HG03469 (cell line): Measurements from ENCODE around the gene AVPR2.

Experiments used
- ATAC-seq: cut with Tn5 transposase; IDR thresholded peaks from one replicate; pipeline ENCODE4 v1.9.1; 2021; ENCODE audit warnings: mild to moderate bottlenecking, moderate library complexity, moderate number of reproducible peaks; ENCODE audit not compliant: unreplicated experiment

Gene AVPR2

DNA sequence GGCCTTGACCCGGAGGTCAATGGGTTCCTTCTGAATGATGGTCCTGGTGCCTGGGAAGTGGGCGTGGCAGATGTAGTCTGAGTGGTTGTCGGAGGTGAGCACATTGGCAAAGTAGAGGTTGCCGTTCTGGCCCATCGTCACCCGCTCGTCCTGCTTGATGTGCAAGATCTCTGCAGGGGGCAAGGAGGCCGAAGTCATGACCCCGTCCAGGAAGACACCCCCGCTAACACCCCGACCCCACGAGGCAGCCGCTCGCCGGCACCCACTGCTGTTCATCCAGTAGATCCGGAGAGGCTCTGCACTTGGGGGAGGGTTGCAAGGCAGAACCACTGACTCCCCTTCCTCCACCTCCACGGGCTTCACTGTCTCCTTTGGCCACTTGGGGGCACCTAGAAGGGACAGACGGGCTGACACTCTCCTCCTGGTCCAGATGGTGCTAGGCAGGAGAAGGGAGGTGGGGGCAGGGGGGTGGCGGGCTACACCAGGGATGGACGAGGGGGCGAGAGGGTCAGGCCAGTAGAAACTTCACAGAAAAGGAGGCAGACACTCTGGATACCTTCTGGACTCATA is 33.6 kb upstream of the AVPR2 start:
- ATAC-seq = no peak

DNA sequence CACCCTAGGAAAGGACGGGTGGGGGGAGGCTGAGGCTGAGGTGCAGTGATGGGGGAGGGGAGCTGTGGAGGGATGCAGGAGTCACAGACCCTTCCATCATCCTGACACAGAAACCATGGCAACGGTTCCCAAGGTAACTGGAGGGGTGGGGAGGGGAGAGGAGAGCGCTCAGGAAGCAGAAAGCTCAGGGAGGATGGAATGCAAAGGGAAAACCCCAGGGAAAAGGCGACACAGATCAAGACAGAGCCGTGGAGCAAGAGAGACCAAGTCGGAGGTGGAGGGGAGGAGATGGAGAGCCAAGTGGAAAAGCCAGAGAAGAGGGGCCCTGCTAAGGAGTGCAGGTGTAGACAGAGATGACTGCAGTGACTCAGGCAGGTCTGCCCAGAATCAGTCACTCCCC is 33.0 kb upstream of the AVPR2 start:
- ATAC-seq = no peak

DNA sequence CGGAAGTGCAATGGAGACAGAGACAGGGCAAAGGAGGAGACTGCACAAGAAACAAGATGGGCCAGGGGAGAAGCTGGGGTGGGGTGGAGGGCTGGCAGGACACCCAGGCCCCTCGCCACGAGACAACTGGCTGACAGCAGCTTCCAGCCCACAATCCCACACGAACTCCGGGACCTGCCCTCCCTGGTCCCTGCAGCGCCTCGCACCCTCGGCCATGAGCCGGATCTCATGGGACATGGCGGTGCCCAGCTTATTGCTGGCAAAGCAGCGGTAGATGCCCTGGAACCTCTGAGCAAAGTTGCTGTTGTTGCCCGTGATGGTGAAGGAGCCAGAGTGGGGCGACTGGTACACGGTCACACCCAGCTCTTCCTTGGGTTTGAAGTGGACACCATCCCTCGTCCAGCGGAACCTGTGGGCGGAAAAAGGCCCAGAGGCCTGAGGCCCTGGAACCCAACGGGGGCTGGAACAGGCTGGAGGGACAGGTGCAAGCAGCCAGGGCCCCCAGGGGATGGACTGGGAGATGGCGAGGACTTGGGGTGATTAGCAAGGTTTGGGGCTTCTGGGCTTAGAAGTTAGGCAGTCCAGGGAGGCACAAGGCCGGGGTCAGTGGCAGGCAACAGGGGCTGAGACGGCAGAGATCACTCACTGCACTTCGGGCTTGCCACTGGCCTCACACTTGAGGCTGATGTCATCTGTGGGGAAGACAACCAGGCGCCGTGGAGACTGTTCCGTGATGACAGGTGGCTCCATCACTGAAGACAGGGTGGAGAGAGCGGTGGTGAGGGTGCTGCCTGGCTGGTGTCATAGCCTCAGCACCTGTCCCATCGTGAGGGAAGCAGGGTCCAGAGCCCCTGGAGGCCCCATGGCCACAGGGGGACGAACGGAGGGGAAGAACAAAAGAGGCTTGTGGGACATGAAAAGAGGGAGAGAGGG is 32.3 kb upstream of the AVPR2 start:
- ATAC-seq = no peak

DNA sequence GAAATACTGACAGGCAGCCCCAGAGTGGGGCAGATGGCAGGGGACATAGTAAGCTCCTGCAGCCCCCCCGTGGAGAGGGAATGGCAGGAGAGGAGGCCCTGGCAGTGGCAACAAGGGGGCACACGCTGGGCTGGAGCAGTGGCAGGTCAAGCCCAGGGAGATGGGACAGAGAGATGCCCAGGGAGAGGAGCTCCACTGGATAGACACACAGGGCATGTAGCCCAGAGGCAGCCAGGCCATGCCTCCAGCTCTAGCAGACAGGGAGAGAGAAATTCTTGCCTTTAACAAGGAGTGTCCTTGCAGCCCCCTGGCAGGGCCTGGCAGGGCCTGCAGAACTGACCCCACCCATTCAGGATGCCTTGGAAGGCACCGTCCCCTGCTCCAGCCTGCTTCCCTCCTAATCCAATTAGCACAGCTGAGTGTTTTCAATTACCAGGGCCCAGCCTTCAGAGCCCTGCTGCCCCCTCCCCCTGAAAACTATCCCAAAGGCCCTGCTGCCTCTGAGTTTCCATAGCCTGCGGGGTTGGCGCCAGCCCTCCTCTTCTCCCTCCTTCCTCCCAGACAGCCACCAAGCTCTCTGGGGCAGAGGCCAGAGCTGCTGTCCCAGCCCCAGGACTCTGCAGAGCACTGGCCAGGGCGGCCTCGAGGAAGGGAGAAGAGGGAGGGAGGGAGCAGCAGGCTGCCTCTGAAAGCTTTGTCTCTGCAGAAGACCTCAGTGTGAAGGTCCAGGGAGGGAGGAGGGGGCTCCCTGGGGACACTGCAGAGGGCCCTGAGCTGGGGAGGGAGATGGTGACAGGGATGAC is 31.0 kb upstream of the AVPR2 start:
- no peak for ATAC-seq

DNA sequence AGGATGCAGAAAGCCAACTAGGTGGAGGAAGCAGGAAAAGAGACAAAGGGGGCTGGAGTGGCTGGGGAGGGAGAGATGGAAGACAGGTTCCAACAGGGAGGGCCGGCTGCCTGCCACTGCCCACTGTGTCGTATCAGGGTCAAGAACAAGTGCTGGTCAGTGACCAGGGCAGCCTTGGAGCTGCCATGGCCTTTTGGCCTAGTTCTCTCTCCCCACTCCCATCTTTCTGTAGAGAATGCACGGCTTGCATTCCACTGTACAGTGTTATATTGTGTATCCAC is 30.4 kb upstream of the AVPR2 start:
- ATAC-seq = no peak

DNA sequence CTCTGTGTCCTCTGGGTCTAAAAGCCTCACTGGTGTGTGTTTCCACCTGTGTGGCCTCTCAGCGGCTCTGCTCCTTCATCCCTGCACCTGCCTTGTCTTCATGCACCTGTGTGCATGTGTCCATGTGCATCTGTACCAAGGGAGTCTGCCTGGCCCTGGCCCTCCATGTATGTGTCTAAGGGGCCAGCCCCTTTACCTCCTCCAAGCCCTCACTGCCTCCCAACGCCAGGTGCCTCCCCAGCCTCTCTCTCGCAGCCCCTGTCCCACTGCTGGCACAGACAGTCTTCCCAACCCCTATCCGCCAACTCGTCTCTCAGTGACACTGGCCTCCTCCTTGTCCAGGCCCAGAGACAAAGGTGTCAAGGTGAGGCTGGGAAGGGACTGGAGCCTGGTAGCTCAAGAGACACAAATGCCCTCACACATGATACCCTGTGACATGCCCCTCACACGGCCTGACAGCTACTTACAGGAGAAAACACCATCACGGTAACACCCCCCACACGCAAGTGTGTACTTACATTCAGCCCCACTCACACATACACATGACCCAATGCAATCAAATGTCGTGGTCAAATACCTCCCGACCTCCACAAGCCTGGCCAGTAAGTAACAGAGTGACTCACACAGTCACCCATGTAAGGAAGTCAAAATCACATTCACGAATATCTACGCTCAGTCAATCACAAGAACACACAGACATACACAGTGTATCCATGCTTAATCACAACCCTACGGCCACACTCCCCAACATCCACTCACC is 29.9 kb upstream of the AVPR2 start:
- ATAC-seq = no peak

DNA sequence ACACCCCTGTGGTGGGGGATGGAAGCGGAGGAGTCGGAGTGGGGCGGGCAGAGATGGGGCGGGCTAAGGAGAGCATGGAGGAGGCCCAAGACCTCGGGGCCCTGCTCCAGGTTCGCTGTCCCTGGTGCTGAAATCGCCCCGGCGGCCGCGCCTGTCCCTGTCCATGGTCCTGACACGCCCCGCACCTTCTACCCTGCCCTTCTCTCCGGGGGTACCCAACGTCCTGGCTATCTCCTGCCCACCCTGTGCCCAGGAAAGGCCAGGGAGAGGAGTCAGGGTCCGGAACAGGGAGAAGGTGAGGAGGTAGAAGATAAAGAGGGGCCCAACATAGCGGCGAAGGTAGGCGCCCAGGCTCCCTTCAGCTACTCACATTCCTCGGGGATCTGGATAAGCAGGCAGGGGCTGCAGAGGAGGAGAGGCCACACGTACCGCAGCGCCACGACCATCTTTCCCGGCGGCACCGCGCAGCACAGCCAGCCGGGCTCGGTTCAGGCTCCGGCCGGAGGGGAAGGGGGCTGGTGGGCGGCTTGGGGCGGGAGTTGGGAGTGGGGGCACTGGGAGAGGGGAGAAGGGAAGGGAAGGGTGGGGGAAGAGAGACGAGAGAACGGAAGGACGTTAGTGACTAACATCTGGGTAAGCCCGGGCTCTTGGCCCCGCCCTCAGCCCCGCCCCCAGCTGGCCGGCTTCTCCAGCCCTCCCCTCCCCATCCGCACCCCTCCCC is 28.9 kb upstream of the AVPR2 start:
- no peak for ATAC-seq

DNA sequence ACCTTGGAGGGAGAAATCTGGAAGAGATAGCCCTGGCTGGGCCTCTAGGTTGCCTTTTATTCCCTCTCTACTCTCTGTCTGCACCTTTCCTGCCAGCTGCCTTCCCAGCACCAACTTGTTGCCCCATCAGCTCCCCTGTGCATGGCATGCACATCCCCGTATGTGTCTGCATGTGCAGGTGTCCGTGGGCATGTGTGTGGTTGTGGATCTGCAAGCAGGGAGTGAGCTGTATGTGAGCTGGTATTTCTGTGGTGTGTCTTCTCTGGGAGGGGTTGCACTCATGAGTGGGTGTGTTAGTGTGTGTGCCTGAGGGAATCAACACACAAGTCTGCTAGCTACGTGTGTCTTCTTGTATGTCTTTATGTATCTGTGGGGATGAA is 28.4 kb upstream of the AVPR2 start:
- ATAC-seq = no peak

DNA sequence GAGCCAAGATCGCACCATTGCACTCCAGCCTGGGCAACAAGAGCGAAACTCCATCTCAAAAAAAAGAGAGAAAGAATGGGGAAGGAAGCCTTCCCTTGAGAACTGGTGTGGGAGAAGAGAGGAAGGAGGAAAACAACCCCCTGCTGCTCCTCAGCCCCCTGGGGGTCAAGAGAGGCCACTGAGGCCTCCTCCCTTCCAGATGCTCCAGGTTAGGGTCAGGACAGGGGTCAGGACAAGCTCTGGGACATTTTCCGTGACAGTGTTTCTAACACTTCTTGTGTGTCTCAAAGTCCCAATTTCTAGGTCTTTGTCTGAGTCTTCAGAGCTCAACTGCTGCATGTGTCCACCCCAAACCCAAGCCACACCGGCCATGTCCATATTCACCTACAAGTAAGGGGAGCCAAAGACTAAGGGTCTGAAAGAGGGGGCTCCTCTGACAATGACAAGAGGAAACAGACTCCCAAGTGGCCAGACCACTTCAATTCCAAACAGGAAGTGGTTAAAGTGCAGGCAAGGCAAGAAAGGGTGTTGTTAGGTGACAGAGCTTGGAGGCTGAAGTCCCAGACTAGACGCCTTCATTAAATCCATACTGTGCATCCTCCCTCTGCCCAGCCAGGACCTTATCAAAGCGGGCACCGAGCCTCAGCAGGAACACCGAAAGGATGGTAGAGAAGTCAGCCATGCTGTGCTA is 26.8 kb upstream of the AVPR2 start:
- ATAC-seq = no peak

DNA sequence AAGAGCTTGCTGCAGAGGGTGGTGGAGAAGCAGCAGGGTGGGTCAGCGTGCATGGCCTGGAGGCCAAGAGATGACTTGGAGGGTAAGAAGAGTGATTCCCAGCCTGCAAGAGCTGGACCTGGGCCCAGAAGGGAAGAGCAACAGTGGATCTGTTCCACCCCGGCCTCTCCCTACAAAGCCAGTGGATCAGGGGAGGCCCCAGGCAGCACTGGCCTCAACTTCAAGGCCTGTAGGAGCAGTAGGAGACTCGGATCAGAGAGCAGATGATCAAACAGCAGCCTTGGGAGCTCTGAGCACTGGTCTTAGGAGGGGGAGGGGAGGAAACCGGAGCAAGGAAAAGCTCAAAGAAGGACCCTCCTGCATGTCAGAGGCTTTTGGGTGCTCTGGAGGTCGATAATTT is 26.1 kb upstream of the AVPR2 start:
- no peak for ATAC-seq

DNA sequence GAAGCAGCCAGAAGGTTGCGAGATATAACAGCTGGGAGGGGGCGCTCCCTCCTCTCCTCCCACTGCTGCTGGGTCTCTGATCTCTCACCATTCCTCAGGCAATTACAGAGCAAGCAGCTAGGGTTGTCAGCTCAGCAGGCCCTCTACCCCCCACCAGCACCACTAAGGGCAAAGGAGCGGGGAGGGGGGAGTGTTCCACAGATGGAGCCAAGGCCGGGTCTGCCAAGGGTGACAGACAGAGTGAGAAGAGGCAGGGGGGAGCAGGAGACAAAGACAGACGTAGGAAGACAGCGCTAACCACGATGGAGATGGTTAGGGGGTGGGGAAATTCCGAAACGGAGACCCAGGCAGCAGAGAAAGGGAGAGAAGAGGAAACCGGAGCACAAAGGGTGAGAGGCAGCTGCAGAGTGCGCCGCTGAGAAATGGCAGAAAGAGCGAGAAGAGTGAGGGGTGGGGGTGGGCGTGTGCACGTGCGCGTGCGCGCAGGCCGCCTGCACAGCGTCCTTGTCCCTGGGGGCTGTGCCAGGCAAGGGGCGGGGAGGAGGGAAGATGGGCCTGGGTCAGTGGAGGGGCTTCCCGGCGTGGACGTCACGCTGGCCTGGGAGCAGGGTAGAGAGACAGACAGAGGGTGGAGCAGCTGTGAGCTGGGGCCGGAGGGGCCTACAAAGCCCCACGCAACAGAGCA is 25.4 kb upstream of the AVPR2 start:
- no peak for ATAC-seq

DNA sequence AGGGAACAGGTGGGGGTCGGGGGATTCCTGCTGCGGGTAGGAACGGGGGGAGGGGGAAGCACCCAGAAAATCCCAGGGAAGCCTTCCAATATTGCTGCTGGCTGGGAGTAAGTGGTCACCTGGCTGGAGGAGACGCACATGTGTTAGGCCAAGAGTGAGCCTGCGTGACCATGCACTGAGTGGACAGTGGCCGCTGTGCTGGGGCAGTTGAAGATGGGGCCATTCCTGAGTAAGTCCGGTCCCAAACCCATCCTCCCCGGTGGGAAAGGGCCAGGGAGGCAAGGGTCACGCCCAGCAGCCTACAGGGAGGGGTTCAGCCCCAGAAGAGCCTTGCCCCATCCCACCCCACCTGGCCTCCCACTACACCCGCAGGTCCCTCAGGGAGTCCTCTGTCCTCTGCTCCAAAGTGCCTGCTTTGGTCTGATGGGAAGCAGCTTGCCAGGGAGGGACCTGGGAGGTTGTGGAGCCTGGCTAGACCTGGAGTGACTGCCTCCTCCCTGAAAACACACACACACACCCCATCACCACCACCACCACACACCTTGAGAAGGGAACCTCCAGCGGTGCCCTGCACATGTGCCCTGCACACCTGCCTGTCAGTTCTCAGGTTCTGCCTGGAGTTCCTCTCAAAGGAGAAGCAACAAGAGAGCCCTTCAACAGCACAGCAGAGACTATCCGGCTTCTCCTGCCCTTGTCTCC is 24.6 kb upstream of the AVPR2 start:
- ATAC-seq = no peak

DNA sequence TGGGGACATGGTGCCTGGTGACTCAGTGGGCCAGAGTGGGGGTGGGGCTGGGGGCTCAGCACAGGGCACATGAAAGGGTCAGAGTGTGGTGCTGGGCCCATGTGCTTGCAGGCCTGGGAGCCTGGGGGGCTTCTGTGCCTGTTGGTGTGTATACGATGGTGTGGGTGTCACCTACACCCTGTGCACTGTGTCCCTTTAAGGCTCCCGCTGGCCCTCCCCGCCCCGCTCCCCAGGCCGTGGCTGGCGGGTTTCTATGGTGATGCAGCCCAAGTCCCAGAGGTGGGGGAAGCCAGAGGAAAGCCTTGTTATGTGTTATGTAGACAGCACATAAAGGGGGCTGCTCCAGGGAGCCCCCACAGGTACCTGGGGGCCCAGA is 24.0 kb upstream of the AVPR2 start:
- no peak for ATAC-seq

DNA sequence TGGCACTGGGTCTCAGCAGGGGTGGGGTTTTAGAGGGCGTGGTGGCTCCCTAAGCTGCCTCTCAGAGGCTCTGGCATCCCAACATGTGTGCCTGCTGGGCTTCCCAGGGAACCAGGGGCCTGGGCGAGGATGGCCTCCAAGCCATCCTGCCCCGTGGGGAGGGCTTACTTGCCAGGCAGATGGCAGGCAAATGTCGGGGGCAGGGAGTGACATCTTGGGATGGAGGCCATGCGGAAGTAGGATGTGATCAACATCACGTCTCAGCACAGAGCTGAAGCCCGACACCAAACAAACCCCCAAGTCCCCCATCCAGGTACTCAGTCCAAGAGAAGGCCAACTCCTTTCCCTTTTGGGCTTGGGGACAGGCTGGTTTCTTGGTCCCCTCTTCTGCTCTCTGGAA is 23.2 kb upstream of the AVPR2 start:
- ATAC-seq = no peak

DNA sequence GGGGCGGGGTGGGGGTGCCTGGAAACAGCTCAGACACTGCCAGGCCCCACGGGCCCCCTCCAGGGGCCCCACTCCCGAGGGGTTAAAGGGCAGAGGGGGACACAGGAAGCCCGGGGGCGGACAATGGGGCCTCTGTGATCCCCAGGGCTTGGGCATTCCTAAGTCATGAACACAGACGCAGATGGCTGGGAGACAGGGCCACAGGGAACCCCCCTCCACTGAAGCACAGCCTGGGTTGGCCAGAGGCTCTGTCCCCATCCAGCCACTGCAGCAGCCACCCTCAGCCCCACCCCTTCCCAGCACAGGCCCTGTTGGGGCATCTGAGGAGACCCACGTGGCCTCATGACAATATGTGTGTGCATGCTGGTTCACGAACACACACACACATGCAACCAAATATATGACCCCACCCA is 22.4 kb upstream of the AVPR2 start:
- no peak for ATAC-seq

DNA sequence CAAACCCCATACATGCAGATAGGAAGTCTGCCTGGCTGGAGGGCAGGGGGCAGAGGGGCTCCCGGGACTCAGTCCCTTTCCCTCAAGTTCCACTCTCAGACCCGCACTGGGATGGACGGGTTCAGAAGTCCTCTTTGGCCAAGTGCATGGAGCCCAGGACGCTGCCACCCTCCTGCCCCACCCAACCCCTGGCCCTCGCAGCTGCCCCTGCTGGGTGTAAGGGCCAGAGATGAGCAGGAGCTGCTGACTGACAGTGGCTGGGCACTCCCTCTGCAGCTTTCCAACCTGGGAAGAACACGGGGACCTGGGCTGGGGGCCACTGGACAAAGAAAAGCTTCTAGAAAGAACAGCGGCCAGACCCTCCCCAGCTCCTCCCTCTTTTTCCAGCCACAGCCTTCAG is 21.9 kb upstream of the AVPR2 start:
- ATAC-seq = no peak

DNA sequence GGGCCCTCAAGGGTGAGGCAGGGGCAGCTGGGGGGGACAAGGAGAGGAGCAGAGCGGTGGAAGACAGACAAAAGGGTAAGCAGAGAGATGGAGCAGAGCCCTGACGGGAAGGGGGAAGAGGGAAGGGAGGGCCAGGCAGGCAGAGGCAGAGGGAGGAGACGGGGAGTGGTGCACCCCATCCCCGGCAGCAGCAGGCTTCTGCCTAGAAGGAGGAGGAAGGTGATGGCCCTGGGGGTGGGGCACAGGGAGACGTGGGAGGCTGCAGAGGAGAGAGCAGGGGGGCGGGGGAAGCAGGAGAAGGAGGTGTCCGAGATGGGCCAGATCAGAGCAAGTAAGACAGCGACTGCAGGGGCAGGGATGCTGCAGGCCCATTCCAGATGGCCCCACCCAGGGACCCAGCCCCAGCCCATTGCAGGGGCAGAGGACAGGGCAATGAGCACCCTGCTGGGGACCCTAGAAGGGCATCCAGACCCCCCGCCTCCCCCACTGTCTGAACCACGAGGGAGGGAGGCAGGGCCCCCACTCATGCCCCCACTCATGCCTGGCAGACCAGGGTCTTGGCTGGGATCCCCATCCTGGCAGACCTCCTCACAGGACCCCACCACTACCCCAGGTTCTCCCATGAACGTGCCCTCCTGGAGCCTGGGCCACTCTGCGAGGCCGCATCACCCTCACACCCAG is 21.2 kb upstream of the AVPR2 start:
- no peak for ATAC-seq

DNA sequence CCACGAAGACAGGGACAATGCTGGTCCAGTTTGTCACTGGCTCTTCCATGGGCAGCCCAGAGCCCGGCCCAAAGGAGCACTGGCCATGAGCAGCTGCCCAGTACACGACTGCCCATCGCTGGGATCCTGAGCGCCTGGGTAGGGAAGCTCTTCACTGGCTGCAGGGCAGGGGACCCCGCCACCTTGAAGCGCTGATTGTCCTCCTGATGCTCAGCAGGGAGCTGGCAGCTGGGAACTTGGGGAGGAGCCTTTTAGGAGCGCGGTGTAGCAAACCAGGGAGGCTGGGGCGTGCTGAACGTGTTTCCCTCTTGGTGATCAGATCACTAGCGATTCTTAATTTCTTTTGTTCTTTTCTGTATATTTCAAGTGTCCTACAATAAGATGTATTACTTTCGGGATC is 20.3 kb upstream of the AVPR2 start:
- ATAC-seq = no peak
